GM12872 (cell line): Measurements from ENCODE around the gene TWIST2.

Source experiments
- TF ChIP-seq, protein P1 (sequence below): IDR thresholded peaks from 3 replicates; pipeline ENCODE4 v1.5.1; 2011; ENCODE audit warnings: low read depth, mild to moderate bottlenecking, low read length, moderate library complexity; ENCODE audit not compliant: insufficient read depth

Gene TWIST2

DNA sequence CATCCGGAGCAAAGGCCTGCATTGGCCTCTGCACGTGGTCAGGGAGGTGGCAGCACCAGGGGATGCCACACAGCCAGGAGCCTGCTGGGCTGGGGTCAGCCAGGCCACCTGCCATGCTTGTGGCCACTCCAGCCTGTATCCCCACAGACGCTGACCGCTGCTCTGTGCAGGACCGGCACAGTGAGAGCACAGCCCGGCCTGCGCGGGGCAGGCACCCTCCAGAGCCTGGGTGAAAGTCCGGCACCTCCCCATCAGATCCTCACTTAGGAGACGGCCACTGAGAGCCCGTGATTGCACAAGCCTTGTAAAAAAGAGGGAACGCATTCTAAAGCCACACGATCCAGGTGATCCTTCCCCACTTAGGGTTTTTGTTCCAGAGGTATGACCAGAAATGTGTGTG, 42.2 kb downstream of the TWIST2 start:
- TF ChIP-seq, protein P1, sequence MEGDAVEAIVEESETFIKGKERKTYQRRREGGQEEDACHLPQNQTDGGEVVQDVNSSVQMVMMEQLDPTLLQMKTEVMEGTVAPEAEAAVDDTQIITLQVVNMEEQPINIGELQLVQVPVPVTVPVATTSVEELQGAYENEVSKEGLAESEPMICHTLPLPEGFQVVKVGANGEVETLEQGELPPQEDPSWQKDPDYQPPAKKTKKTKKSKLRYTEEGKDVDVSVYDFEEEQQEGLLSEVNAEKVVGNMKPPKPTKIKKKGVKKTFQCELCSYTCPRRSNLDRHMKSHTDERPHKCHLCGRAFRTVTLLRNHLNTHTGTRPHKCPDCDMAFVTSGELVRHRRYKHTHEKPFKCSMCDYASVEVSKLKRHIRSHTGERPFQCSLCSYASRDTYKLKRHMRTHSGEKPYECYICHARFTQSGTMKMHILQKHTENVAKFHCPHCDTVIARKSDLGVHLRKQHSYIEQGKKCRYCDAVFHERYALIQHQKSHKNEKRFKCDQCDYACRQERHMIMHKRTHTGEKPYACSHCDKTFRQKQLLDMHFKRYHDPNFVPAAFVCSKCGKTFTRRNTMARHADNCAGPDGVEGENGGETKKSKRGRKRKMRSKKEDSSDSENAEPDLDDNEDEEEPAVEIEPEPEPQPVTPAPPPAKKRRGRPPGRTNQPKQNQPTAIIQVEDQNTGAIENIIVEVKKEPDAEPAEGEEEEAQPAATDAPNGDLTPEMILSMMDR = no peak

DNA sequence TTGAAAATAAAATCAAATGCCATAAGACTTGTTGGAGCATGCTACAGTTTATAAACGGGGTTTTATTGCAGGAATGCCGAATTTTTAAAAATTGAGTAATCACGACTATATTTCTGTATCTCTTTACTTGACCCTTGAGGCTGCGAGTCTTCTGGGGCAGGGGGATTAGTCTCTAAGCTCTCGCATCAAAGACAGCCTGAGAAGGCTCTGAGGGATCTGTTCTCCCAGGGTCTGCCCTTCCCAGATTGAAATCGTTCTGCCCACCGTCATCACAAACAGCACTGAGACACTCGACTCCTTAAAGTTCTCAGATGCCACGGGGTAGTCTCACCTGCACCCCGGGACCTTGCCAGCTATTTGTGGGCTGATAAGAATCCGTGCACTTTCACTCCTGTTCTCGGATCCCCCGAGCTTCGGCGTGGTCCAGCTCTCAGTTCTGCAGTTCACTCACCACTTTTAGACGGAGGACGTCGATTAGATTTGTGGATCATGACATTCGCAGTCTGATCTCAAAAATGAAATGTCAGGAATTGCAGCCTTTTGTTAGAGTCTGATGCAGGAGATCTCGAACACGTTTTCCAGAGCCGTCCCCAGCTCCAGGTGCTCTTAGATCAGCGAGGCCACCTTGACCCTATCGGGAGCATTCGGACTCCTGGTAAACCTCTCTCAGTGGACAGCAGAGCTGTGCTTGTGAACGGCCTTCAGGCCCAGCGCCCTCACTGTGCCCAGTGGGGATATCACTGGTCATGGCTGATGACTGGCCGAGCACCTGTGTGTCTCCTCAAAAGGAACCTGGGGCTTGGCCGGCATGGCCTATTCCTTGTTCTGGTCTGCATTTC, 43.0 kb downstream of the TWIST2 start:
- TF ChIP-seq, protein P1 = no peak

DNA sequence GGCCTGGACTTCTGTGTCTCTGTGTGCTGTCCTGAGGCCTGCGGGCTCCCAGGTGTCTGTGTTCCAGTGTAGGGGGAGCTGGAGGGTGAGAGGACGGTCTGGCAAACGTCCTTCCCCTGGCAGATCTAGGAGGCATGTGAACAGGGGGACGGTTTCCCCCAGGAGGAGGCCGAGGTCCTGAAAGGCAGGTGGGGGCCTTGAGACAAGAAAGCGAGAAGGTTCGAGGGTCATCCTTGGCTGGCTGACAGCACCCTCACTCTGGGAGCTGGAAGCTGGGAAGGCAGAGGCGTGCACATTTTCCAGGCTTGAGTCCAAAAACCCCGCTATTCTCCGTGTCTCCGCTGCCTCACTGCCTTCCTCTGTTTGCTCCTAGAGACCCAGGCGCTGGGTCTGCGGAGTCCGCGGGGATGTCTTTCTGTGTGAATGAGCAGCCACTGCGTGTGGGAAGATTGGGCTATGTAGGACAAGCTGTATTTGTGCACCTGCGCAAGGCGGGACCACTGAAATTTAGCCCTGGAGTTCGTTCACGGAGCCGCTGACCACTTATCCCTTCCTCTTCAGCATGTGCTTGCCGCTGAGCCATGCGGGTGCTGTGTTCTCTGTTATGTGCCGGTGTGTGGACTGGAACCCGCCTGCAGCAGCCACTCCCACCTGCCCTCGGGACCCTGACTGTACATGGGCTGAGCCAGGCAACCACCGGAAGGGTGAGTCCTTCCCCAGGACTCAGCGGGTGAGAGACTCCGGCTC, 43.7 kb downstream of the TWIST2 start:
- TF ChIP-seq, protein P1 = no peak

DNA sequence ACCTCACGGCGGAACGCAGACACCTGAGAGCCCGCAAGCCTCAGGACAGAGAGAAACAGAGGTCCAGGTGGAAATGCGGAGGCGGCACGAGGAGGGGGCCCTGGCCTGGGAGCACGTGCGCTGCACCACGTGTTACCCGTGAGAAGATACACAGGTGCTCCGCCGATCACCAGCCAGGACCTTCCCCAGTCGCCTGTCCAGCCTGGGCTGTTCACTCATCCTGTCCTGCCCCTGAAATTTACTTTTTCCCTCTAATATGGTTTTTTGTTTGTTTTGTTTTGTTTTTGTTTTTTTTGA, 44.3 kb downstream of the TWIST2 start:
- TF ChIP-seq, protein P1 = no peak

DNA sequence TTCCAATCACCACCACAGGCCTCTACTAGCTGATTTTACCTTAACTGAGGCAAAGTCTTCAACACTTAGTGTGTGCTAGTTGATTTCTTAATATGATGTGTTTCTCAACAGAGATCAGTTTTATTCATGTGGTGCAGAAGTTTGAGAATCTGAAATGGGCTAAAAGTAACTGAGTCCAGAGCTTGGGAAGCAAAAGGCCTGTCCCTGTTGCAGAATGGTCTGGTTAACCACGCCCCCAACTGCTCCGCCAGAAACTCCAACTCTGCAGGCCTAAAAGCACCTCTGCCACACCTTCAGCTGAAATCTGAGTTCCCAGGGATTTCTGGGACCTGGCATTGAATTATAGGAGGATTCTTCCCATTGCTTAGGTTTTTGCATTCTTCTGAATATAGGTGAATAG, 44.9 kb downstream of the TWIST2 start:
- TF ChIP-seq, protein P1 = no peak

DNA sequence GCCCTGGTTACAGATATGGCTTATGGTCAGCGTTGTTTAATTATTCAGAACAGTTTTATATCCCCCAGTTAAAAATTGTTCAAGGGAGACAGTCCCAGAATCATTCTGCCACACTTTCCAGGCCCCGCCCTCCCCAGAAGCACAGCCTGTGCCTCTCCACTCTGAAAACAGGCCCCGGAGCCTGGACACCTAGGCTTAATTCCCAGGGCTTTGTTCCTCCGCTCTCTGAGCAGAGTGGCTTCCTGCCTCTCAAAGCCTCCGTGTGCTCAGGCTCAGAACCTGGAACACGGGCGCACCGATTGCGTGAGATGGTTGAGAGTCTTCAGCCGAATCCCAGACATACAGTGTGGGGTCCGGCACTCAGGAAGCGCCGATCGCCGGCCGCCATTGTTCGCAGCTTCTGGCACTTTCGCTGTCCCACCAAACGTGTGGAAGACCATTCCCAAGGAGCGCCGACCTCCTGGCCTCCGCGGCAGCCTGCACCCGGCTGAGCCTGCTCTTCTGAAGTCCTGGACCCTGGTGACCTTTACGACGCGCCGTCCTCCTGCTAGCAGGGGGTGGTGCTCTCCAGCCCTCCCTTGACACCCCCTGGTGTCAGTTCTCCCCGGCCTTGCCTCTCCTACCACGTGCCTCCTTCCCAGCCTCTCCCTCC, 45.6 kb downstream of the TWIST2 start:
- TF ChIP-seq, protein P1 = no peak

DNA sequence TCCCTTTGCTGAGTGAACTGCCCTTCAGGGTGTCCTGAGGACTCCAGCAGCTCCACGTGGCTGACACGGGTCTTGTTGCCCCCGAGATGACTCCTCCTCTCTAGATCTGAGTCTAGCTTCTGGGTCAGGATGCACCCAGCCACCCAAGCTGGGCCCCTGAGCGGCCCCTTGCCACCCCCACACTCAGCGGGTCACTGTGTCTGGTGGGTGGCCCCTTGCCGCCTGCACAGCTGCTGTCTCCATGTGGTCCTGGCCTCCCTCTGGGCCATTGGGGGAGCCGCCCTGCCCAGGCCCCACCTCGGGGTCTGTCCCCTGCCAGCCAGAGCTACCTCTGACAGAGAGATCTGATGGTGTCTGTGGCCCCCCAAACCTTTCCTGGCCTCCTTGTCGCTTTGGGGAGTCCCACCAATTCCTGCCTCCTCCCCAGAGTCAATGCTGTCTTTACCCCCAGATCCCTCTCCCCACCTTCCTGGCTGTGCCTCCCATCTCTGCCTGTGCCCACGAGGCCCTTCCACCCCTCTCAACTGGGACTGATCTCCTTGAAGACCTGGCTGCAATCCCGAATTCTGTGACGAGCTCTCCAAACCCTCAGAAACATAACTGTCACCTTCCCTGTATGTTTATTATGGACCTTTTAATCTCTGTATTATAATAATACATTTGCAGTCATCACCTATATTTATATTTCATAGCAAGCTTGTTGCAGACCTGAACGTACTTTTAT, 46.5 kb downstream of the TWIST2 start:
- TF ChIP-seq, protein P1 = no peak
